A549 (cell line): ENCODE data around the gene WDR18. TPM values are rescaled to one million over a fixed set of nuclear protein-coding genes. Genes with fewer than 3 reads are reported as not detected.

Experiments
- ATAC-seq, 2 experiments: fragments of 200-7000 bp in 1 of 2; fragments of >200 bp in 1 of 2; cut with Nextera tagmentation in 1 of 2; cut with Tn5 transposase in 1 of 2; 3 replicates each; pipeline versions ENCODE4 v1.8.0 to v1.9.1; 2018 to 2020; ENCODE audit warnings: mild to moderate bottlenecking in 1 of 2, moderate library complexity in 1 of 2
- CTCF ChIA-PET: fragments of 300-600 bp; sonication (Branson Sonifier 250); formaldehyde crosslinking; extraction: SDS; loops from one replicate; lab custom pipeline; 2021; ENCODE audit warnings: antibody characterized with exemption, inconsistent platforms; lab: Yijun Ruan, JAX
- POLR2A ChIA-PET: fragments of 350-600 bp; formaldehyde crosslinking; extraction: SDS; loops from one replicate; lab custom pipeline; 2021; ENCODE audit warnings: antibody characterized with exemption, inconsistent platforms; lab: Yijun Ruan, JAX
- DNase-seq, 2 experiments: peaks; one replicate each; pipeline versions ENCODE4 v3.0.0 to v3.0.0-alpha.2; 2011 to 2016; ENCODE audit warnings: low read depth in 1 of 2, low spot score in 1 of 2
- FAIRE-seq: peaks from 2 replicates; lab custom pipeline; 2011; peaks lifted over from hg19 to GRCh38; lab: Jason Lieb, UNC
- H3K27ac ChIP-seq, 2 experiments: fragments of >200 bp; sonication (Bioruptor Twin); formaldehyde crosslinking; 3 replicates each; pipeline ENCODE4 v1.5.1; 2016 to 2017
- H3K4me1 ChIP-seq: fragments of >200 bp; sonication (Bioruptor Twin); formaldehyde crosslinking; 3 replicates; pipeline ENCODE4 v1.6.1; 2016
- H3K4me2 ChIP-seq: fragments of >200 bp; sonication (Bioruptor Twin); formaldehyde crosslinking; 3 replicates; pipeline ENCODE4 v1.6.1; 2016
- H3K4me3 ChIP-seq: fragments of >200 bp; sonication (Bioruptor Twin); formaldehyde crosslinking; 3 replicates; pipeline ENCODE4 v1.5.1; 2016
- H3K9me3 ChIP-seq: fragments of >200 bp; sonication (Bioruptor Twin); formaldehyde crosslinking; 3 replicates; pipeline ENCODE4 v1.6.1; 2016
- BHLHE40 ChIP-seq: IDR thresholded peaks from 2 replicates; pipeline ENCODE4 v1.6.1; 2012; ENCODE audit warnings: low read depth, low read length, inconsistent platforms
- CEBPB ChIP-seq, 2 experiments: fragments of >200 bp in 1 of 2; sonication (Bioruptor Twin) in 1 of 2; formaldehyde crosslinking in 1 of 2; IDR thresholded peaks; 2 replicates each; pipeline ENCODE4 v1.6.1; 2012 to 2016
- CHD4 ChIP-seq: fragments of 200-600 bp; sonication (generic); IDR thresholded peaks from 2 replicates; pipeline ENCODE4 v1.6.1; 2016; ENCODE audit warnings: antibody characterized with exemption, mild to moderate bottlenecking, borderline replicate concordance
- ELK1 ChIP-seq: fragments of 150-350 bp; IDR thresholded peaks from 2 replicates; pipeline ENCODE4 v1.6.1; 2014; ENCODE audit warnings: low read depth, mild to moderate bottlenecking, low read length
- EP300 ChIP-seq, 2 experiments: fragments of >200 bp; sonication (Bioruptor Twin); formaldehyde crosslinking; IDR thresholded peaks; 2 replicates in 1 of 2; 3 replicates in 1 of 2; pipeline ENCODE4 v1.6.1; 2016 to 2017
- HMGXB4 ChIP-seq: fragments of 250-450 bp; sonication (Bioruptor Pico); IDR thresholded peaks from 2 replicates; pipeline ENCODE4 v1.5.0; 2021; ENCODE audit warnings: mild to moderate bottlenecking, moderate library complexity, borderline replicate concordance
- HOXB13 ChIP-seq: fragments of 250-450 bp; sonication (Bioruptor Pico); IDR thresholded peaks from 2 replicates; pipeline ENCODE4 v1.5.0; 2020; ENCODE audit warnings: low read depth, mild to moderate bottlenecking, moderate library complexity
- JUN ChIP-seq, 2 experiments: fragments of >200 bp; sonication (Bioruptor Twin); formaldehyde crosslinking; IDR thresholded peaks; 2 replicates in 1 of 2; 3 replicates in 1 of 2; pipeline ENCODE4 v1.6.1; 2016 to 2017
- KDM5A ChIP-seq: fragments of 200-600 bp; sonication (generic); IDR thresholded peaks from 2 replicates; pipeline ENCODE4 v1.6.1; 2016; ENCODE audit warnings: antibody characterized with exemption, mild to moderate bottlenecking
- NPAS2 ChIP-seq: fragments of 250-450 bp; sonication (Bioruptor Pico); IDR thresholded peaks from 2 replicates; pipeline ENCODE4 v1.8.0; 2022; ENCODE audit warnings: mild to moderate bottlenecking, moderate library complexity, borderline replicate concordance
- PHF8 ChIP-seq: fragments of 200-600 bp; sonication (generic); IDR thresholded peaks from 2 replicates; pipeline ENCODE4 v1.6.1; 2016; ENCODE audit warnings: low read depth, mild to moderate bottlenecking, antibody characterized with exemption, moderate library complexity, borderline replicate concordance
- POLR2A ChIP-seq: IDR thresholded peaks from 2 replicates; pipeline ENCODE4 v1.6.1; 2012; ENCODE audit warnings: mild to moderate bottlenecking, low read length
- POLR2AphosphoS2 ChIP-seq: conservative IDR thresholded peaks from 2 replicates; pipeline ENCODE4 v1.6.1; 2012; ENCODE audit warnings: low read length, improper control_type of control experiment, inconsistent platforms
- RARB ChIP-seq: fragments of 250-450 bp; sonication (Bioruptor Pico); IDR thresholded peaks from 2 replicates; pipeline ENCODE4 v1.8.0; 2021; ENCODE audit warnings: mild to moderate bottlenecking, moderate library complexity
- RNF2 ChIP-seq: fragments of 200-600 bp; sonication (generic); IDR thresholded peaks from 2 replicates; pipeline ENCODE4 v1.6.1; 2016; ENCODE audit warnings: low read depth, mild to moderate bottlenecking, antibody characterized with exemption, moderate library complexity, borderline replicate concordance
- SREBF2 ChIP-seq: fragments of 450-650 bp; IDR thresholded peaks from 2 replicates; pipeline ENCODE4 v1.6.1; 2014; ENCODE audit warnings: mild to moderate bottlenecking, moderate library complexity
- TFCP2L1 ChIP-seq: fragments of 250-450 bp; sonication (Bioruptor Pico); IDR thresholded peaks from 2 replicates; pipeline ENCODE4 v1.5.0; 2021; ENCODE audit warnings: mild to moderate bottlenecking
- ZNF302 ChIP-seq: fragments of 250-450 bp; sonication (Bioruptor Pico); IDR thresholded peaks from 2 replicates; pipeline ENCODE4 v1.9.0; 2021; ENCODE audit warnings: inconsistent platforms, mild to moderate bottlenecking, moderate library complexity
- WGBS: methylation state at CpG from one replicate; pipeline ENCODE4 v1.1.6; 2017; ENCODE audit errors: missing lambda C conversion rate; 5-methylcytosine and 5-hydroxymethylcytosine counted together
- polyA minus RNA-seq: library from RNA; depleted of rRNA, polyadenylated mRNA; stranded (reverse); fragments of >200 nt; gene quantifications from 2 replicates; pipeline ENCODE4 v1.2.3, GENCODE V29; 2011; rRNA and poly(A)+ RNA removed
- polyA plus RNA-seq, 4 experiments: library from polyadenylated mRNA; depleted of rRNA in 3 of 4; stranded (reverse); fragments of >200 nt; fragmentation: RNase III in 1 of 4; extraction: RNeasy Plus Mini Kit Qiagen cat#74134 plus additional on column Dnase treatment in 1 of 4; gene quantifications; 2 replicates in 3 of 4; 3 replicates in 1 of 4; pipeline ENCODE4 v1.2.3, GENCODE V29; 2011 to 2017
- TF ChIP-seq, protein P1 (sequence below): IDR thresholded peaks from 2 replicates; pipeline ENCODE4 v1.6.1; 2012
- TF ChIP-seq, protein P2 (sequence below): IDR thresholded peaks from 2 replicates; pipeline ENCODE4 v1.6.1; 2012; ENCODE audit warnings: low read depth, borderline replicate concordance
- TF ChIP-seq, protein P3 (sequence below): fragments of >200 bp; sonication (Bioruptor Twin); formaldehyde crosslinking; IDR thresholded peaks from 2 replicates; pipeline ENCODE4 v1.6.1; 2016

Gene WDR18
- 22.2 and 23.8 TPM in 2 replicates for polyA plus RNA-seq (2011; rRNA removed)
- 81.3 and 113 TPM in 2 replicates for polyA plus RNA-seq (2012; cell fraction: cytosol; rRNA removed)
- polyA plus RNA-seq (2012; cell fraction: nucleus; rRNA removed): 172 and 262 TPM in 2 replicates
- 41.7 to 48.9 TPM (median 48.1 TPM) in 3 replicates for polyA plus RNA-seq (2017; fragmentation: RNase III; extraction: RNeasy Plus Mini Kit Qiagen cat#74134 plus additional on column Dnase treatment)
- 32.2 and 38.4 TPM in 2 replicates for polyA minus RNA-seq

GRCh38 chr19:984165-984967, at the start of gene WDR18:
Gene WDR18 (plus strand): TSS chr19:984345. CDS start chr19:984354, 9 bp downstream.
- ATAC-seq: peak; percentile 76 to 85
- Histone ChIP-seq H3K4me2 (peak within 1 kb of the TSS; percentile 85), H3K4me1 (peaks cover 26% of the 10 kb centered on the region), H3K27ac (peak within 1 kb of the TSS; percentile 97 to 100), H3K4me3 (peak within 1 kb of the TSS; percentile 96), H3K9me3 (no peaks in the 10 kb centered on the region)
- ChIA-PET CTCF (interaction anchor here (0.9 to 5.4 kb wide), 10 partner anchors 12 to 230 kb away, joined by 3 to 93 read pairs (median 5); partner anchors contain the start of gene CNN2), POLR2A (interaction anchor here (0.5 to 2.2 kb wide), 13 partner anchors 12 to 431 kb away, joined by 3 to 8 read pairs (median 4); partner anchors contain the start of genes CIRBP and RNU6-2)
- no peak for FAIRE-seq
- TF ChIP-seq CEBPB (IDR thresholded peaks at IDR 0.05) (no peak), KDM5A (peak; percentile 94), ELK1 (no peak), ZNF302 (CRISPR knock-in tag) (no peak), PHF8 (peak; percentile 59; the same call in 1 of the 2 replicates), POLR2A (peak; percentile 46), JUN (IDR thresholded peaks at IDR 0.05) (peak in 1 of 2 experiments; percentile 63; a peak in 1 of 5 replicates)
- TF ChIP-seq, protein P1, sequence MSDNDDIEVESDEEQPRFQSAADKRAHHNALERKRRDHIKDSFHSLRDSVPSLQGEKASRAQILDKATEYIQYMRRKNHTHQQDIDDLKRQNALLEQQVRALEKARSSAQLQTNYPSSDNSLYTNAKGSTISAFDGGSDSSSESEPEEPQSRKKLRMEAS: peak; percentile 86
- TF ChIP-seq, protein P2, sequence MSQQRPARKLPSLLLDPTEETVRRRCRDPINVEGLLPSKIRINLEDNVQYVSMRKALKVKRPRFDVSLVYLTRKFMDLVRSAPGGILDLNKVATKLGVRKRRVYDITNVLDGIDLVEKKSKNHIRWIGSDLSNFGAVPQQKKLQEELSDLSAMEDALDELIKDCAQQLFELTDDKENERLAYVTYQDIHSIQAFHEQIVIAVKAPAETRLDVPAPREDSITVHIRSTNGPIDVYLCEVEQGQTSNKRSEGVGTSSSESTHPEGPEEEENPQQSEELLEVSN: peak; percentile 85; the same call in 1 of the 2 replicates
- DNase-seq: peak; percentile 88 to 92
- WGBS: 4% methylated on average over 9 of the region's 78 CpGs

DNA sequence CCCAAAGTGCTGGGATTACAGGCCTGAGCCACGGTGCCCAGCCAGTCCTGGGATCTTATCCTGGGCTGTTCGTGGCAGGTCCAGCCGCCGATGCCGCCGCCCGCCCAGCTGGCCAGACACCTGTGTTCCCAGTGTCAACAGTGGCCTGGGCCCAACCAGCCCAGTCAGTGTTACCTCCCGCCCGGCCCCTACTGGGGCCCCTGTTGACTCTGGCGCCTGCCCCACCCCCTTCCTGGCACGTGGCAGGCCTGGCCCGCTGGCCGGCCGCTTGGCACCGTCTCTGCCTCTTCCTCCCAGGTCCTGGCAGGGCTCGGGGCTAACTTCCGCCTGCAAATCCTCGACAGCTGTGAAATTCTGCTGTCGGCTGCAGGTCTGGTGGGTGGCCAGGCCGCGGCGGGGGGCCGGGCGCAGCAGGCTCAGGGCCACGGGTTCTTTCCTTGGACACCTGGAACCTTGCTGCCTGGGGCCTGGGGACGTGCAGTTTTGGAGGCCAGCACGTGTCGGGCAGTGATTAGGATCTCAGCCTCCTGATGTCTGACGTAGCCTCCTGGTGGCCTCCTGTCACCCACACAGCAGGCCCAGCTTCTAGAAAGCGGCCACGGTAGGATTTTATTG, 49.2 kb upstream of the WDR18 start:
- peak in 1 of 2 experiments; percentile 38 for DNase-seq
- H3K27ac ChIP-seq: peak overlapping the region in 1 of 2 experiments; percentile 88; a peak in 3 of 6 replicates
- no peak for TF ChIP-seq KDM5A
- TF ChIP-seq, protein P1: peak; percentile 62
- TF ChIP-seq, all 56 proteins: peak for 1
- 70% methylated on average over 14 of the region's 31 CpGs for WGBS
- Histone ChIP-seq H3K9me3 (no peaks in the 10 kb centered on the region), H3K4me2 (peak overlapping the region; percentile 17; the same call in 2 of the 3 replicates), H3K4me3 (no peak overlapping the region), H3K4me1 (peaks cover 30% of the 10 kb centered on the region)
- FAIRE-seq (no peak), ATAC-seq (peak; percentile 23 to 55; a peak in 3 of 6 replicates)
- CTCF ChIA-PET: interaction anchor here (0.7 to 1.3 kb wide), 3 partner anchors 12 to 166 kb away, joined by 3 to 5 read pairs (median 3); no protein-coding TSS in a partner anchor
- POLR2A ChIA-PET: no interaction called here

DNA sequence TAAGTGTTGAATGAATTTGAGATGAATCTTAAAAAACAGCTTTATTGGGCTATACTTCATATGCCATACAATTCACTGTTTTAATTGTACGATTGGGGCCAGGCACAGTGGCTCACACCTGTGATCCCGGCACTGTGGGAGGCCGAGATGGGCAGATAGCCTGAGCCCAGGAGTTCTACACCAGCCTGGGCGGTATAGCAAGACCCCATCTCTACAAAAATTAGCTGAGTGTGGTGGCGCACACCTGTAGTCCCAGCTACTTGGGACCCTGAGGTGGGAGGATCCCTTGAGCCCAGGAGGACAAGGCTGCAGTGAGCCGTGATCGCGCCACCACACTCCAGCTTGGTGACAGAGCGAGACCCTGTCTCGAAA, 48.0 kb upstream of the WDR18 start:
- no peak overlapping the region for H3K27ac ChIP-seq
- DNase-seq: no peak
- no peak for FAIRE-seq
- no peak for ATAC-seq
- H3K4me1 ChIP-seq: peaks cover 37% of the 10 kb centered on the region
- H3K9me3 ChIP-seq: no peaks in the 10 kb centered on the region
- H3K4me3 ChIP-seq: no peak overlapping the region
- 95% methylated on average over 10 of the region's 10 CpGs for WGBS
- H3K4me2 ChIP-seq: no peak overlapping the region
- POLR2A ChIA-PET: no interaction called here
- CTCF ChIA-PET: interaction anchor here (0.6 to 1.8 kb wide), 4 partner anchors 9 to 288 kb away, joined by 3 to 4 read pairs (median 3); no protein-coding TSS in a partner anchor
- TF ChIP-seq RARB (CRISPR knock-in tag) (no peak), RNF2 (no peak), BHLHE40 (no peak), CHD4 (no peak), POLR2AphosphoS2 (no peak), TFCP2L1 (CRISPR knock-in tag) (no peak), SREBF2 (no peak), ELK1 (no peak), EP300 (IDR thresholded peaks at IDR 0.05) (no peak), ZNF302 (CRISPR knock-in tag) (no peak), PHF8 (no peak), HOXB13 (no peak), NPAS2 (CRISPR knock-in tag) (no peak), HMGXB4 (CRISPR knock-in tag) (no peak)
- TF ChIP-seq, protein P3, sequence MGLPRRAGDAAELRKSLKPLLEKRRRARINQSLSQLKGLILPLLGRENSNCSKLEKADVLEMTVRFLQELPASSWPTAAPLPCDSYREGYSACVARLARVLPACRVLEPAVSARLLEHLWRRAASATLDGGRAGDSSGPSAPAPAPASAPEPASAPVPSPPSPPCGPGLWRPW: no peak
- TF ChIP-seq, protein P2: no peak
